HEK293 (cell line): ENCODE measurements around the gene CC2D2B.

Experiments
- WT1 ChIP-seq: fragments of 450-650 bp; formaldehyde crosslinking; IDR thresholded peaks from 2 replicates; pipeline ENCODE4 v1.5.1; 2016; ENCODE audit warnings: missing biosample characterization, missing genetic modification characterization
- ZNF239 ChIP-seq: fragments of 450-650 bp; formaldehyde crosslinking; IDR thresholded peaks from 2 replicates; pipeline ENCODE4 v1.5.1; 2016; ENCODE audit warnings: missing biosample characterization, missing genetic modification characterization
- ZNF510 ChIP-seq: fragments of 450-650 bp; formaldehyde crosslinking; IDR thresholded peaks from 2 replicates; pipeline ENCODE4 v1.5.1; 2018; ENCODE audit warnings: mild to moderate bottlenecking, missing genetic modification characterization, missing biosample characterization; ENCODE audit not compliant: insufficient replicate concordance
- TF ChIP-seq, protein P1 (sequence below): fragments of 450-650 bp; formaldehyde crosslinking; IDR thresholded peaks from 2 replicates; pipeline ENCODE4 v1.5.1; 2016; ENCODE audit warnings: missing biosample characterization, missing genetic modification characterization
- TF ChIP-seq, protein P2 (sequence below): fragments of 450-650 bp; formaldehyde crosslinking; IDR thresholded peaks from 2 replicates; pipeline ENCODE4 v1.5.1; 2016; ENCODE audit warnings: missing biosample characterization, missing genetic modification characterization
- TF ChIP-seq, protein P3 (sequence below): fragments of 450-650 bp; formaldehyde crosslinking; IDR thresholded peaks from 2 replicates; pipeline ENCODE4 v1.5.1; 2017; ENCODE audit warnings: missing biosample characterization, mild to moderate bottlenecking, missing genetic modification characterization, moderate library complexity

DNA sequence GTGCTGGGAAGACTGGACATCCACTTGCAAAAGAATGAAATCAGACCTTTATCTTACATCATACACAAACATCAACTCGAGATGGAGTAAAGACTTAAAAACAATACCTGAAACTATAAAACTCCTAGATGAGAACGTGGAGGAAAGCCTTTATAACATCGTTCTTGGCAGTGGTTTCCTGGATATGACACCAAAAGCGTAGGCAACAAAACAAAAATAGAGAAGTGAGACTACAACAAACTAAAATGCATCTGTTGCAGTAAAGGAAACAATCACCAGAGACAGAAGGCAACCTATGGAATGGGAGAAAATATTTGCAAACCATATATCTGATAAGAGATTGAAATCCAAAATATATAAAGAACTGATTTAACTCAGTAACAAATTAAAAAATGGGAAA lies 33.3 kb downstream of the CC2D2B start:
- TF ChIP-seq, protein P1, sequence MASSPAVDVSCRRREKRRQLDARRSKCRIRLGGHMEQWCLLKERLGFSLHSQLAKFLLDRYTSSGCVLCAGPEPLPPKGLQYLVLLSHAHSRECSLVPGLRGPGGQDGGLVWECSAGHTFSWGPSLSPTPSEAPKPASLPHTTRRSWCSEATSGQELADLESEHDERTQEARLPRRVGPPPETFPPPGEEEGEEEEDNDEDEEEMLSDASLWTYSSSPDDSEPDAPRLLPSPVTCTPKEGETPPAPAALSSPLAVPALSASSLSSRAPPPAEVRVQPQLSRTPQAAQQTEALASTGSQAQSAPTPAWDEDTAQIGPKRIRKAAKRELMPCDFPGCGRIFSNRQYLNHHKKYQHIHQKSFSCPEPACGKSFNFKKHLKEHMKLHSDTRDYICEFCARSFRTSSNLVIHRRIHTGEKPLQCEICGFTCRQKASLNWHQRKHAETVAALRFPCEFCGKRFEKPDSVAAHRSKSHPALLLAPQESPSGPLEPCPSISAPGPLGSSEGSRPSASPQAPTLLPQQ = no peak
- TF ChIP-seq, protein P2, sequence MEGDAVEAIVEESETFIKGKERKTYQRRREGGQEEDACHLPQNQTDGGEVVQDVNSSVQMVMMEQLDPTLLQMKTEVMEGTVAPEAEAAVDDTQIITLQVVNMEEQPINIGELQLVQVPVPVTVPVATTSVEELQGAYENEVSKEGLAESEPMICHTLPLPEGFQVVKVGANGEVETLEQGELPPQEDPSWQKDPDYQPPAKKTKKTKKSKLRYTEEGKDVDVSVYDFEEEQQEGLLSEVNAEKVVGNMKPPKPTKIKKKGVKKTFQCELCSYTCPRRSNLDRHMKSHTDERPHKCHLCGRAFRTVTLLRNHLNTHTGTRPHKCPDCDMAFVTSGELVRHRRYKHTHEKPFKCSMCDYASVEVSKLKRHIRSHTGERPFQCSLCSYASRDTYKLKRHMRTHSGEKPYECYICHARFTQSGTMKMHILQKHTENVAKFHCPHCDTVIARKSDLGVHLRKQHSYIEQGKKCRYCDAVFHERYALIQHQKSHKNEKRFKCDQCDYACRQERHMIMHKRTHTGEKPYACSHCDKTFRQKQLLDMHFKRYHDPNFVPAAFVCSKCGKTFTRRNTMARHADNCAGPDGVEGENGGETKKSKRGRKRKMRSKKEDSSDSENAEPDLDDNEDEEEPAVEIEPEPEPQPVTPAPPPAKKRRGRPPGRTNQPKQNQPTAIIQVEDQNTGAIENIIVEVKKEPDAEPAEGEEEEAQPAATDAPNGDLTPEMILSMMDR = no peak
- TF ChIP-seq WT1 (tag by site-specific recombination) (no peak), ZNF239 (tag by site-specific recombination) (no peak), ZNF510 (no peak)
- TF ChIP-seq, protein P3, sequence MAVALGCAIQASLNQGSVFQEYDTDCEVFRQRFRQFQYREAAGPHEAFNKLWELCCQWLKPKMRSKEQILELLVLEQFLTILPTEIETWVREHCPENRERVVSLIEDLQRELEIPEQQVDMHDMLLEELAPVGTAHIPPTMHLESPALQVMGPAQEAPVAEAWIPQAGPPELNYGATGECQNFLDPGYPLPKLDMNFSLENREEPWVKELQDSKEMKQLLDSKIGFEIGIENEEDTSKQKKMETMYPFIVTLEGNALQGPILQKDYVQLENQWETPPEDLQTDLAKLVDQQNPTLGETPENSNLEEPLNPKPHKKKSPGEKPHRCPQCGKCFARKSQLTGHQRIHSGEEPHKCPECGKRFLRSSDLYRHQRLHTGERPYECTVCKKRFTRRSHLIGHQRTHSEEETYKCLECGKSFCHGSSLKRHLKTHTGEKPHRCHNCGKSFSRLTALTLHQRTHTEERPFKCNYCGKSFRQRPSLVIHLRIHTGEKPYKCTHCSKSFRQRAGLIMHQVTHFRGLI (tag by site-specific recombination) = no peak
